ENCODE data around the gene RBL2.
"Not testable (repeated sequence)": the region's sequence is repeated elsewhere in the genome, so short reads cannot be mapped to it uniquely, and the experiment has no call there.

RBL2 gene

GRCh38 chr16:53506254-53506653, 72.0 kb downstream of the RBL2 start:
- DNase-seq: no peak

GRCh38 chr16:53507464-53508179, 73.4 kb downstream of the RBL2 start:
- no peak for DNase-seq

GRCh38 chr16:53509906-53510703, 75.8 kb downstream of the RBL2 start:
- DNase-seq: no peak

GRCh38 chr16:53510704-53511070, 76.4 kb downstream of the RBL2 start:
- DNase-seq: no peak

GRCh38 chr16:53511084-53511402, 76.8 kb downstream of the RBL2 start:
- DNase-seq: no peak

- no peak for DNase-seq
These were observed 77.4 kb downstream of the RBL2 start for GRCh38 chr16:53511403-53512280.

GRCh38 chr16:53512795-53513194, 78.5 kb downstream of the RBL2 start:
- DNase-seq: not testable (repeated sequence)

- DNase-seq: no peak
These were observed 81.0 kb downstream of the RBL2 start for GRCh38 chr16:53515259-53515658.

- DNase-seq: no peak
These were observed 81.5 kb downstream of the RBL2 start for GRCh38 chr16:53515811-53516210.

- DNase-seq: no peak
These were observed 83.6 kb downstream of the RBL2 start for GRCh38 chr16:53517851-53518250.

GRCh38 chr16:53518550-53519416, 84.5 kb downstream of the RBL2 start:
- no peak for DNase-seq

- DNase-seq: no peak
These were observed 85.3 kb downstream of the RBL2 start for GRCh38 chr16:53519417-53520091.

- DNase-seq: no peak
These were observed 89.0 kb downstream of the RBL2 start for GRCh38 chr16:53523126-53523804.

- no peak for DNase-seq
These were observed 89.8 kb downstream of the RBL2 start for GRCh38 chr16:53523971-53524548.

- DNase-seq: no peak
These were observed 94.5 kb downstream of the RBL2 start for GRCh38 chr16:53528797-53529196.

- DNase-seq: no peak
These were observed 95.2 kb downstream of the RBL2 start for GRCh38 chr16:53529513-53529912.

- DNase-seq: no peak
These were observed 95.8 kb downstream of the RBL2 start for GRCh38 chr16:53530046-53530445.

- no peak for DNase-seq
These were observed 96.5 kb downstream of the RBL2 start for GRCh38 chr16:53530741-53531140.

- no peak for DNase-seq
These were observed 99.9 kb downstream of the RBL2 start for GRCh38 chr16:53534206-53534605.

- no peak for DNase-seq
These were observed 103.4 kb downstream of the RBL2 start for GRCh38 chr16:53537626-53538025.

- not testable (repeated sequence) for DNase-seq
These were observed 105.1 kb downstream of the RBL2 start for GRCh38 chr16:53539346-53539745.

Data from GOT3 (cell line).